ENCODE results near the gene FGD3.
"Not testable (repeated sequence)": the region's sequence is repeated elsewhere in the genome, so short reads cannot be mapped to it uniquely, and the experiment has no call there.

Gene FGD3

GRCh38 chr9:93003552-93004407 lies 56.5 kb downstream of the FGD3 start:
- in situ Hi-C loops (cut with MboI; ENCODE audit: low sequenced_read_pairs): no loop called here

- in situ Hi-C loops (cut with MboI; ENCODE audit: low sequenced_read_pairs): no loop called here
Measured at GRCh38 chr9:93004561-93004960, 57.2 kb downstream of the FGD3 start.

GRCh38 chr9:93005876-93006275 lies 58.6 kb downstream of the FGD3 start:
- in situ Hi-C loops (cut with MboI; ENCODE audit: low sequenced_read_pairs): no loop called here

- in situ Hi-C loops (cut with MboI; ENCODE audit: low sequenced_read_pairs): no loop called here
Measured at GRCh38 chr9:93007529-93008058, 60.3 kb downstream of the FGD3 start.

GRCh38 chr9:93008457-93008856 lies 61.1 kb downstream of the FGD3 start:
- in situ Hi-C loops (cut with MboI; ENCODE audit: low sequenced_read_pairs): no loop called here

- in situ Hi-C loops (cut with MboI; ENCODE audit: low sequenced_read_pairs): no loop called here
Measured at GRCh38 chr9:93009337-93010015, 62.2 kb downstream of the FGD3 start.

- in situ Hi-C loops (cut with MboI; ENCODE audit: low sequenced_read_pairs): no loop called here
Measured at GRCh38 chr9:93010056-93010455, 62.7 kb downstream of the FGD3 start.

- in situ Hi-C loops (cut with MboI; ENCODE audit: low sequenced_read_pairs): no loop called here
Measured at GRCh38 chr9:93010704-93011103, 63.4 kb downstream of the FGD3 start.

GRCh38 chr9:93011114-93011513 lies 63.8 kb downstream of the FGD3 start:
- in situ Hi-C loops (cut with MboI; ENCODE audit: low sequenced_read_pairs): no loop called here

GRCh38 chr9:93012963-93013855 lies 65.9 kb downstream of the FGD3 start:
- in situ Hi-C loops (cut with MboI; ENCODE audit: low sequenced_read_pairs): no loop called here

- in situ Hi-C loops (cut with MboI; ENCODE audit: low sequenced_read_pairs): no loop called here
Measured at GRCh38 chr9:93013856-93014582, 66.7 kb downstream of the FGD3 start.

GRCh38 chr9:93015190-93015589 lies 67.9 kb downstream of the FGD3 start:
- in situ Hi-C loops (cut with MboI; ENCODE audit: low sequenced_read_pairs): not testable (repeated sequence)

- in situ Hi-C loops (cut with MboI; ENCODE audit: low sequenced_read_pairs): no loop called here
Measured at GRCh38 chr9:93017621-93018020, 70.3 kb downstream of the FGD3 start.

GRCh38 chr9:93020151-93020550 lies 72.8 kb downstream of the FGD3 start:
- in situ Hi-C loops (cut with MboI; ENCODE audit: low sequenced_read_pairs): no loop called here

- in situ Hi-C loops (cut with MboI; ENCODE audit: low sequenced_read_pairs): no loop called here
Measured at GRCh38 chr9:93020771-93021670, 73.7 kb downstream of the FGD3 start.

- in situ Hi-C loops (cut with MboI; ENCODE audit: low sequenced_read_pairs): no loop called here
Measured at GRCh38 chr9:93022066-93022465, 74.7 kb downstream of the FGD3 start.

- in situ Hi-C loops (cut with MboI; ENCODE audit: low sequenced_read_pairs): no loop called here
Measured at GRCh38 chr9:93022721-93023520, 75.6 kb downstream of the FGD3 start.

- in situ Hi-C loops (cut with MboI; ENCODE audit: low sequenced_read_pairs): no loop called here
Measured at GRCh38 chr9:93023521-93023815, 76.1 kb downstream of the FGD3 start.

GRCh38 chr9:93024646-93024910 lies 77.3 kb downstream of the FGD3 start:
- in situ Hi-C loops (cut with MboI; ENCODE audit: low sequenced_read_pairs): no loop called here

Data from HL-60/S4 (cell line).